Upper lobe of left lung (tissue), 4 donors: ENCODE measurements around the gene IBA57.

ENCODE experiments used
- POLR2A ChIP-seq, 4 donors: fragments of 450-650 bp; IDR thresholded peaks; one replicate each; pipeline ENCODE4 v1.5.1; 2016 to 2017; ENCODE audit warnings: antibody characterized with exemption in 4 of 4, mild to moderate bottlenecking in 2 of 4
- TF ChIP-seq, protein P1 (sequence below), 6 experiments: fragments of 450-650 bp in 4 of 6; fragments of 200-600 bp in 2 of 6; sonication (generic) in 2 of 6; IDR thresholded peaks; one replicate each; pipeline ENCODE4 v1.5.1; 2016 to 2019; ENCODE audit warnings: antibody characterized with exemption in 6 of 6

DNA sequence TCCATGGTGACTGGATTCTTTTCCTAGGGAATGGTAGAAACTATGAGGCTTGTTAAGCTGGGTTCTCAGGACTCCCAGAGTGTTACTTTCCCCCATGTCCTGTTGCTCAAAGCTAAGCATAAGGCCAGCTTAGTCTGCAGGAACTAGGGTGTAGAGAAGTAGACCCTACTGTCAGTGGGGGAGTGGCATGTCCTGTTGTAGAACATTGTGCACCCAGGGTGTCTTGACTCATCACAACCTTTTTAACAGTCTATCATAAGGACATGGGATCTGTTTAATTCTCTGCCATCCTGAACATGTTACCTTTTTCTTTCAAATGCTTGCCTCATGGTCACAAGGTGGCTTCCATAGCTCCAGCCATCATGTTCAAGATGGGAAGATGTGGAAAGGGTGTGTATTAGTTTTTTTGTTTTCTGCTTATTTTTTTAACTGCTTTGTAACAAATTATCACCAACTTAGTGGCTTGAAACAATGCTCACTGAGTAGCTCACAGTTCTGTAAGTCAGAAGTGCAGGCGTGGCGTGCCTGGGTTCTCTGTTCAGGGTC, 59.6 kb downstream of the IBA57 start:
- TF ChIP-seq, protein P1, sequence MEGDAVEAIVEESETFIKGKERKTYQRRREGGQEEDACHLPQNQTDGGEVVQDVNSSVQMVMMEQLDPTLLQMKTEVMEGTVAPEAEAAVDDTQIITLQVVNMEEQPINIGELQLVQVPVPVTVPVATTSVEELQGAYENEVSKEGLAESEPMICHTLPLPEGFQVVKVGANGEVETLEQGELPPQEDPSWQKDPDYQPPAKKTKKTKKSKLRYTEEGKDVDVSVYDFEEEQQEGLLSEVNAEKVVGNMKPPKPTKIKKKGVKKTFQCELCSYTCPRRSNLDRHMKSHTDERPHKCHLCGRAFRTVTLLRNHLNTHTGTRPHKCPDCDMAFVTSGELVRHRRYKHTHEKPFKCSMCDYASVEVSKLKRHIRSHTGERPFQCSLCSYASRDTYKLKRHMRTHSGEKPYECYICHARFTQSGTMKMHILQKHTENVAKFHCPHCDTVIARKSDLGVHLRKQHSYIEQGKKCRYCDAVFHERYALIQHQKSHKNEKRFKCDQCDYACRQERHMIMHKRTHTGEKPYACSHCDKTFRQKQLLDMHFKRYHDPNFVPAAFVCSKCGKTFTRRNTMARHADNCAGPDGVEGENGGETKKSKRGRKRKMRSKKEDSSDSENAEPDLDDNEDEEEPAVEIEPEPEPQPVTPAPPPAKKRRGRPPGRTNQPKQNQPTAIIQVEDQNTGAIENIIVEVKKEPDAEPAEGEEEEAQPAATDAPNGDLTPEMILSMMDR (IDR thresholded peaks at IDR 0.05), result no peak
- TF ChIP-seq POLR2A (IDR thresholded peaks at IDR 0.05), result no peak
